Retinal pigment epithelial cell (primary cell): ENCODE measurements around the gene PIGB.

Source experiments
- DNase-seq: peaks from one replicate; pipeline ENCODE4 v3.0.0-alpha.2; 2010; ENCODE audit warnings: low read depth
- H3K4me3 ChIP-seq: 2 replicates; pipeline ENCODE4 v1.5.1; 2011; ENCODE audit warnings: mild to moderate bottlenecking, low read length, control low read depth, moderate library complexity
- TF ChIP-seq, protein P1 (sequence below): conservative IDR thresholded peaks from 2 replicates; pipeline ENCODE4 v1.5.1; 2011; ENCODE audit warnings: low read depth, low read length, control low read depth, inconsistent platforms

The PIGB gene

DNA sequence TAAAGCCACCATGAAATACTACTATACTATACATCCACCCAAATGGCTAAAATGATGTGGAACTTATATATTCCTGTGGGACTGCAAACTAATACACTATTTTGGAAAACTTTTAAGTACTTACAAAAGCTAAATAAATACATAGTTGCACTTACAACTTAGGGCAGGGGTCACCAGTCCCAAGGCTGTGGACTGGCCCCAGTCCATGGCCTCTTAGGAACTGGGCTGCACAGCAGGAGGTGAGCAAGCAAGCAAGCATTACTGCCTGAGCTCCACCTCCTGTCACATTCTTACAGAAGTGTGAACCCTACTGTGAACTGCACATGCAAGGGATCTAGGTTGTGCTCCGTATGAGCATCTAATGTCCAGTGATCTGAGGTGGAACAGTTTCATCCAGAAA, 18.1 kb downstream of the PIGB start:
- H3K4me3 ChIP-seq, result no peak overlapping the region
- no peak for DNase-seq
- TF ChIP-seq, protein P1, sequence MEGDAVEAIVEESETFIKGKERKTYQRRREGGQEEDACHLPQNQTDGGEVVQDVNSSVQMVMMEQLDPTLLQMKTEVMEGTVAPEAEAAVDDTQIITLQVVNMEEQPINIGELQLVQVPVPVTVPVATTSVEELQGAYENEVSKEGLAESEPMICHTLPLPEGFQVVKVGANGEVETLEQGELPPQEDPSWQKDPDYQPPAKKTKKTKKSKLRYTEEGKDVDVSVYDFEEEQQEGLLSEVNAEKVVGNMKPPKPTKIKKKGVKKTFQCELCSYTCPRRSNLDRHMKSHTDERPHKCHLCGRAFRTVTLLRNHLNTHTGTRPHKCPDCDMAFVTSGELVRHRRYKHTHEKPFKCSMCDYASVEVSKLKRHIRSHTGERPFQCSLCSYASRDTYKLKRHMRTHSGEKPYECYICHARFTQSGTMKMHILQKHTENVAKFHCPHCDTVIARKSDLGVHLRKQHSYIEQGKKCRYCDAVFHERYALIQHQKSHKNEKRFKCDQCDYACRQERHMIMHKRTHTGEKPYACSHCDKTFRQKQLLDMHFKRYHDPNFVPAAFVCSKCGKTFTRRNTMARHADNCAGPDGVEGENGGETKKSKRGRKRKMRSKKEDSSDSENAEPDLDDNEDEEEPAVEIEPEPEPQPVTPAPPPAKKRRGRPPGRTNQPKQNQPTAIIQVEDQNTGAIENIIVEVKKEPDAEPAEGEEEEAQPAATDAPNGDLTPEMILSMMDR, result no peak

DNA sequence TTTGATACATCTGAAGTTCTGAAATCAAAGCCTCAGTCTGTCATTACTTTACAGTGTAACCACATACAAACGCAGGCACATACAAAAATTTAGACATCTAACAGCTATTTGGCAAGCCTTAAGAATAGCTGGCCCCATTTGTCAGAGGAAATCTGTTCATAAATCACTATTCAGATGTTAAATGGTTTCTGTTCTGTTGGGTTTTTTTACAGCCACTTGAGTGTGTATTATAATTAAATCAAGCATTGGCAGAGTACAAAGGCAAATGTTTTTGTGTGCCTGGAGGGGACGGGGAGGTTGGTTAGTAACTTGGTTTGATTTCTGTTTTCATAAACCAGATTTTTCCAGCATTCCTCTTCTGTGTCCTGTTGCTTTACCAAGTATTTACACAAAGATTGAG, 24.1 kb downstream of the PIGB start:
- TF ChIP-seq, protein P1, result no peak
- no peak for DNase-seq
- H3K4me3 ChIP-seq, result no peak overlapping the region

DNA sequence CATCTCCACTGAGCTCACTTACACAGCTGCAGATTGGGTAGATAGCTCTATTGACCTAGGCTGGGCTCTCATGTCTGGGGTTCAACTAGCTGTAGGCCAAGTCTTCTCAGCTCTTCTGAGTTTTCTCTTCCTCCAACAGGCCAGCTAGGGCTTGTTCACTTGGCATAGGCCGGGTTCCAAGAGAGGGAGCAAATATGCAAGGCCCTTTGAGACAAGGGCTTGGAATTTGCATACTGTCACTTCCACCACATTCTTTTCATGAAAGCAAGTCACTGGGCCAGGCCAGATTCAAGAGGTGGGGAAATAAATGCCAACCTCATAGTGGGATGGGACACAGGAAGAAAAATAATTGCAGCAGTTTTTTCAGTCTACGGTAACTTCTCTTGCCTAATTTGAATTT, 25.2 kb downstream of the PIGB start:
- DNase-seq, result no peak
- no peak overlapping the region for H3K4me3 ChIP-seq
- TF ChIP-seq, protein P1, result no peak

DNA sequence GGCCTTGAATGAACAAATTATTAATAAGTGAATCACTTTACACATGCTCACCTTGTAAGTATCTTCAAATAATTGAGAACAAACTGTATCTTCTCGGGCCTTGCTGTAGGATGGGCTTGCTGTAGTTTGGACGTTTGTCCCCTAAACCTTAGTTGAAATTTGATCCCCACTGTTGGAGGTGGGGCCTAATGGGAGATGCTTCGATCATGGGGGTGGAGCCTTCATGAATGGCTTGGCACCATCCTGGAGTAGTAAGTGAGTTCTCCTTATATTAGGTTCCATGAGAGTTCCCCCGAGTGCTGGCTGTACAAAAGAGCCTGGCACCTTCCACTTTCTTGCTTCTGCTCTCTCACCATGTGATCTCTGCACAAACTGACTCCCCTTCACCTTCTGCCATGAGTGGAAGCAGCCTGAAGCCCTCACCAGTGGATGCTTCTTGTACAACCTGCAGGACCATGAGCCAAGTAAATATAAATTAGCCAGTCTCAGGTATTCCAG, 29.3 kb downstream of the PIGB start:
- H3K4me3 ChIP-seq, result no peak overlapping the region
- DNase-seq, result no peak
- TF ChIP-seq, protein P1, result no peak

DNA sequence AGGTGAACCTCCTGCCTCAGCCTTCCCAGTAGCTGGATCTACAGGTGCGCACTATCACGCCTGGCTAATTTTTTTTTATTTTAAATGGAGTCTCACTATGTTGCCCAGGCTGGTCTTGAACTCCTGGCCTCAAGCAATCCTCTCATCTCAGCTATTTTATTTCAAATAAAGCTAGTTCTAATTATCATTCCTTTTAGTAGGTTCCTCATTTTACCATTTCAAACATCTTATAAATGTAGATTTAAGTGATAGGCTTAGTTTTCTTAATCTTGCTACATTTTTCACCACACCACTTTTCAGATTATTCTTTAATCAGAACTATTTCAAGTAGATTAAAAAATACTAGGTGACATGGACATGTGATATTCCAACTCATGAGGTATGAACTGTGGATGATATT, 30.3 kb downstream of the PIGB start:
- TF ChIP-seq, protein P1, result no peak

DNA sequence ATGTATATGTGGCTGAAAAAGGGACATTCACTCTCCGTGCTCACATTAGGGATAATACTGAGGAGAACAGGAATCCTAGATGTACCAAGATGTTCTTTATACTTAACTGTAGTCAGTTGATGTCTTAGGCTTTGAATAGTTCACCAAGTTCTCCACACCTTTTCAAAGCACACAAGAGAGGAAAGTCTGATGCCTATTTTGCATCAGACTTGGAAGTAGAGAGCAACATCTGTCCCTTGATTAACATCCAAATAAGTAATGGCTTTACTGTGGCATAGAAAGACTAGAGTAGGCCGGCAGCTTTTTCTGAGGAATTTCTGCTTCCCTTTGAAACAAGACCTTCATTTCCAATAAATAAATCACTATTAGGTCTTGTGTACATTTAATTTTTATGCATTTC, 34.0 kb downstream of the PIGB start:
- TF ChIP-seq, protein P1, result no peak
- H3K4me3 ChIP-seq, result no peak overlapping the region
- no peak for DNase-seq

More for the DNA sequence above, 30.3 kb downstream of the PIGB start:
- H3K4me3 ChIP-seq, result no peak overlapping the region
- DNase-seq, result no peak

DNA sequence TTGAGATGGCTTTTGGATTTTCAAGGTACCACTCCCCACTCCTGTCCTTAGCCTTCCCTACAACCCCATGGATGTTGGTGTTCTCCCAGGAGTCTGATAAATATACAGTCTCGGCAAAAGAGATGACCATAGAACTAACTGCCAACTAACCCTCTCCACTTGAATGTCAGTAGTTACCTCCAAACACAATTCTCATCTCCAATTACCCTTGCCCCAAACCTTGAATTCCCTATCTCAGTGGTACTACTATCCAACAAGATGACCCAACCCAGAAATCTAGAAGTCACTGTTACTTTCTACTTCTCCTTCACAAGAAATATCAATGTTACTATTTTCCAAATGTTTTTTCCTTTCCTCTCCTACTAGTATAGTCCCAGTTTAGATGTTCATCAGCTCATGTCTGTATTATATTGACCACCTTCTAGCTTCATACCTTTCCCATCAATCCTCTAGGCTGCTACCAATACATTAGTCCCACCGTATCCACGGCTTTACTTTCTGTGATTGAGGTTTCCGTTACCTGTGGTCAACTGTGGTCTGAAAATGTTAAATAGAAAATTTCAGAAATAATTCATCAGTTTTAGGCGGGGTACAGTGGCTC, 38.1 kb downstream of the PIGB start:
- TF ChIP-seq, protein P1, result no peak
- H3K4me3 ChIP-seq, result no peak overlapping the region
- DNase-seq, result no peak
